Prostate gland (tissue), 2 donors: ENCODE measurements around the gene TNFSF4. TPM values are rescaled to one million over a fixed set of nuclear protein-coding genes. Genes with fewer than 3 reads are reported as not detected.

ENCODE experiments used
- DNase-seq: peaks from one replicate; pipeline ENCODE4 v3.0.0-alpha.2; 2019; ENCODE audit warnings: low spot score
- H3K27ac ChIP-seq, 2 donors: fragments of 200-600 bp; sonication (generic); 2 replicates each; pipeline ENCODE4 v1.5.1; 2017 to 2019
- H3K27me3 ChIP-seq: fragments of 200-600 bp; sonication (generic); replicated peaks from 2 replicates; pipeline ENCODE4 v1.5.1; 2019; ENCODE audit not compliant: insufficient read depth
- H3K36me3 ChIP-seq, 2 donors: fragments of 200-600 bp; sonication (generic); 1 replicate in 1 of 2; 2 replicates in 1 of 2; pipeline versions ENCODE4 v1.5.1 to v1.8.1; 2017 to 2019
- H3K4me1 ChIP-seq: fragments of 200-600 bp; sonication (generic); replicated peaks from 2 replicates; pipeline ENCODE4 v1.5.1; 2019
- H3K4me3 ChIP-seq, 2 donors: fragments of 200-600 bp; sonication (generic); 2 replicates each; pipeline ENCODE4 v1.5.1; 2017 to 2019
- H3K9me3 ChIP-seq: fragments of 200-600 bp; sonication (generic); 2 replicates; pipeline ENCODE4 v1.5.1; 2017
- POLR2A ChIP-seq: fragments of 450-650 bp; IDR thresholded peaks from one replicate; pipeline ENCODE4 v1.6.1; 2016; ENCODE audit warnings: antibody characterized with exemption, mild to moderate bottlenecking
- POLR2AphosphoS5 ChIP-seq: sonication (generic); formaldehyde crosslinking; IDR thresholded peaks from one replicate; pipeline ENCODE4 v1.6.1; 2017; ENCODE audit warnings: antibody characterized with exemption
- WGBS: methylation state at CpG from one replicate; pipeline ENCODE4 v1.1.5; 2018; 5-methylcytosine and 5-hydroxymethylcytosine counted together
- intact Hi-C: fragments of 100-400 bp; cut with DNase I; formaldehyde crosslinking; loops from one replicate; pipeline ENCODE4 v1.14.2; 2022
- total RNA-seq, 2 donors: library from RNA; depleted of rRNA; stranded (reverse); fragments of >200 nt; gene quantifications; one replicate each; pipeline ENCODE4 v1.1.0, GENCODE V29; 2016
- TF ChIP-seq, protein P1 (sequence below), 4 experiments: fragments of 200-600 bp in 2 of 4; fragments of 450-650 bp in 2 of 4; sonication (generic) in 2 of 4; IDR thresholded peaks; 1 replicate in 3 of 4; 2 replicates in 1 of 4; pipeline ENCODE4 v1.5.1; 2016 to 2019; ENCODE audit warnings: antibody characterized with exemption in 4 of 4, mild to moderate bottlenecking in 2 of 4, moderate library complexity in 2 of 4

Gene TNFSF4
- total RNA-seq, 2 donors from 2014 or later = 1.6 to 14.7 TPM

DNA sequence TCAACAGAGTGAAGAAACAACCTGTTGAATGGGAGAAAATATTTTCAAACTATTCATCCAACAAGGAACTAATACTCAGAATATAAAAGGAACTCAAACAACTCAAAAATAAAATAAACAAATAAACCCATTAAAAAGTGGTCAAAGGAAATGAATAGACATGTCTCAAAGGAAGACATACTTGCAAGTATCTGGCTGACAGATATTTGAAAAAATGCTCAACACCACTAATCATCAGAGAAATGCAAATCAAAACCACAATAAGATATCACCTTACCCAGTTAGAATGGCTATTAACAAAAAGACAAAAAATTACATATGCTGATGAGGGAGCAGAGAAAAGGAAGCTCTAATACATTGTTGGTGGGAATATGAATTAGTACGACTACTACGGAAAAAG lies 38.2 kb downstream of the TNFSF4 start:
- TF ChIP-seq POLR2AphosphoS5 = no peak

DNA sequence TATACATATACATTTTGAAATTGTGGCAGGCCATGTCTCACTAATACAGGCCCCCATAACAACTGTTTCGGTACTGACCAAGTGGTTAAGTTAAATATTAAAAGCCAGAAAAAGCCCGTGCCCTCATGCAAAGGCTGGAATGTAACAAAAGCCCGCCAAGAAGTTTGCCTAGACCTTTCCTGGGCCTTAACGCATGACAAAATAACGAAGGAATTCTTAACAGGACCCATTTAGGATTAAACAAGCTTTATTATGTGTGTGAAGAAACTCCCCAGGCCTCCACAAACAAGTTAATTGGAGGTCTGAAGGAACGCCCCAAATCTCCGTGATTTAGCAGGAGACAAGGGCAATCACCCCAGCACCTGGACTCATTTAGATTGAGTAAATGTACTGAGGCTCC lies 42.4 kb downstream of the TNFSF4 start:
- WGBS = 63% methylated on average over 7 of the region's 7 CpGs

More for the DNA sequence above, 38.2 kb downstream of the TNFSF4 start:
- Histone ChIP-seq H3K4me3 (no peak overlapping the region), H3K4me1 (no peaks in the 10 kb centered on the region), H3K27ac (no peak overlapping the region), H3K36me3 (no peaks in the 10 kb centered on the region), H3K9me3 (no peaks in the 10 kb centered on the region), H3K27me3 (no peaks in the 10 kb centered on the region)
- no peak for DNase-seq
- intact Hi-C loops = no loop called here
- WGBS = 98% methylated on average over 2 of the region's 2 CpGs

DNA sequence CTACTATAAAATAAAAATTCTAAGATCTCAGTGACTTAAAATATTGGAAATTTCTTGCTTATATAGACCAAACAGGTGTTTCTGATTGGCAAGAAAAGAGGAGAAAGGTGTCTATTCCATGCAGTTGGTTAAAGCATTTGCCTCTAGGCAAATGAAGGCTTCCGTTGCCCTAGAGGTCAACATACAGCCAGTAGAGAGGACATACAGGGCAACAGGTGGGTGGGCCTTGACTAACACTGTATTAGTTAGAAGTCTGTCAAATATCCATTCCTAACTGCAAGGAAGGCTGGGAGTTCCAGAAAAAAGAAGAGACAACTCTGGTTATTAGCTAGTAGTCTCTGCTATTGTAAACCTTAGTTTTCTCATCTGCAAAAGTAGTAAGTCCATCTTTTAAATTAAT lies 43.0 kb downstream of the TNFSF4 start:
- Histone ChIP-seq H3K36me3 (no peaks in the 10 kb centered on the region), H3K27ac (no peak overlapping the region), H3K4me3 (no peak overlapping the region), H3K4me1 (no peaks in the 10 kb centered on the region), H3K9me3 (no peaks in the 10 kb centered on the region), H3K27me3 (no peaks in the 10 kb centered on the region)
- 93% methylated on average over 1 of the region's 1 CpG for WGBS
- intact Hi-C loops = no loop called here
- no peak for DNase-seq
- TF ChIP-seq POLR2AphosphoS5 (no peak), POLR2A (no peak)
- TF ChIP-seq, protein P1, sequence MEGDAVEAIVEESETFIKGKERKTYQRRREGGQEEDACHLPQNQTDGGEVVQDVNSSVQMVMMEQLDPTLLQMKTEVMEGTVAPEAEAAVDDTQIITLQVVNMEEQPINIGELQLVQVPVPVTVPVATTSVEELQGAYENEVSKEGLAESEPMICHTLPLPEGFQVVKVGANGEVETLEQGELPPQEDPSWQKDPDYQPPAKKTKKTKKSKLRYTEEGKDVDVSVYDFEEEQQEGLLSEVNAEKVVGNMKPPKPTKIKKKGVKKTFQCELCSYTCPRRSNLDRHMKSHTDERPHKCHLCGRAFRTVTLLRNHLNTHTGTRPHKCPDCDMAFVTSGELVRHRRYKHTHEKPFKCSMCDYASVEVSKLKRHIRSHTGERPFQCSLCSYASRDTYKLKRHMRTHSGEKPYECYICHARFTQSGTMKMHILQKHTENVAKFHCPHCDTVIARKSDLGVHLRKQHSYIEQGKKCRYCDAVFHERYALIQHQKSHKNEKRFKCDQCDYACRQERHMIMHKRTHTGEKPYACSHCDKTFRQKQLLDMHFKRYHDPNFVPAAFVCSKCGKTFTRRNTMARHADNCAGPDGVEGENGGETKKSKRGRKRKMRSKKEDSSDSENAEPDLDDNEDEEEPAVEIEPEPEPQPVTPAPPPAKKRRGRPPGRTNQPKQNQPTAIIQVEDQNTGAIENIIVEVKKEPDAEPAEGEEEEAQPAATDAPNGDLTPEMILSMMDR (IDR thresholded peaks at IDR 0.05) = no peak

More for the DNA sequence above, 42.4 kb downstream of the TNFSF4 start:
- intact Hi-C loops = no loop called here
- DNase-seq = no peak
- Histone ChIP-seq H3K36me3 (no peaks in the 10 kb centered on the region), H3K4me3 (no peak overlapping the region), H3K27ac (no peak overlapping the region), H3K9me3 (no peaks in the 10 kb centered on the region), H3K4me1 (no peaks in the 10 kb centered on the region), H3K27me3 (no peaks in the 10 kb centered on the region)
- no peak for TF ChIP-seq POLR2A
- no peak for TF ChIP-seq POLR2AphosphoS5
- TF ChIP-seq, protein P1 (IDR thresholded peaks at IDR 0.05) = no peak

DNA sequence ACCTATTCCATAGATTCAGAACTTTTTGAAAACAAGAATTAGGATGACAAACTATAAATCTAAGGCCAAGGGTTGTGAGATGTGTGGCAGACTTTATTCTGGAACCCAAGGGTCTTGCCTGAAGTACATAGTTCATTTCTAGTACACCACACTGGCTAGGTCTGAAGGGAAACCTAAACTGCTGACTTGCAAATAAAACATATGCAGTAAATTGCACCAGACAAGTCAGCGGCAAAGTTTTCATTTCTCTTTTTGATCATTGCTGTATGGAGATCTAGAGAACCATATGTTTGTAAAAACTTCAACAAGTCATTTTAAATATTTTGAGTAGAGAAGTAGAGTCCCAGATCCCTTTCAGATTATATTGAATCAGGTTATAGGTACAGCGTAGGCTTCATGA lies 43.9 kb downstream of the TNFSF4 start:
- 99% methylated on average over 2 of the region's 2 CpGs for WGBS
- intact Hi-C loops = no loop called here

DNA sequence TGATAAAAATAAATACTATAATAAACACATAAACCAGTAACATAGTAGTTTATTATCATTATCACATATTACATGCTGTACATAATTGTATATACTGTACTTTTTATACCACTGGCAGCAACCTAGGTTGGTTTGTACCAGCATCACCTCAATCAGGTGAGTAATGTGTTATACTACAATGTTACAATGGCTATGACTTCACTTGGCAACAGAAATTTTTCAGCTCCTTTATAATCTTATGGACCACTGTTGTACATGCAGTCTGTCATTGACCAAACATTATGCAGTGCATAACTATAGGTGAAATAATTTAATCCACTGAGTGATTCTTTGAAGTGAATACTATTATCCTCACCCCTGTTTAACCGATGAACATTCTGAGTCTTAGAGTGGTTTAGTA lies 44.5 kb downstream of the TNFSF4 start:
- H3K4me3 ChIP-seq = no peak overlapping the region
- intact Hi-C loops = no loop called here
- WGBS = 92% methylated on average over 1 of the region's 1 CpG

More for the DNA sequence above, 43.9 kb downstream of the TNFSF4 start:
- no peak overlapping the region for H3K27ac ChIP-seq
- TF ChIP-seq POLR2A (no peak), POLR2AphosphoS5 (no peak)
- TF ChIP-seq, protein P1 (IDR thresholded peaks at IDR 0.05) = no peak
- H3K4me3 ChIP-seq = no peak overlapping the region
- H3K4me1 ChIP-seq = no peaks in the 10 kb centered on the region
- no peaks in the 10 kb centered on the region for H3K36me3 ChIP-seq
- H3K9me3 ChIP-seq = no peaks in the 10 kb centered on the region
- H3K27me3 ChIP-seq = no peaks in the 10 kb centered on the region
- DNase-seq = no peak

More for the DNA sequence above, 44.5 kb downstream of the TNFSF4 start:
- no peaks in the 10 kb centered on the region for H3K9me3 ChIP-seq
- no peak overlapping the region for H3K27ac ChIP-seq
- no peaks in the 10 kb centered on the region for H3K27me3 ChIP-seq
- DNase-seq = no peak
- TF ChIP-seq POLR2AphosphoS5 = no peak
- TF ChIP-seq POLR2A = no peak
- TF ChIP-seq, protein P1 (IDR thresholded peaks at IDR 0.05) = no peak
- H3K36me3 ChIP-seq = no peaks in the 10 kb centered on the region
- no peaks in the 10 kb centered on the region for H3K4me1 ChIP-seq
